LHCN-M2 (cell line): ENCODE data around the gene ETV4. TPM values are rescaled to one million over a fixed set of nuclear protein-coding genes. Genes with fewer than 3 reads are reported as not detected.

Source experiments
- DNase-seq: peaks from one replicate; pipeline ENCODE4 v3.0.0-alpha.2; 2012; ENCODE audit warnings: low read depth
- total RNA-seq: library from RNA; depleted of rRNA; stranded (reverse); fragments of >200 nt; gene quantifications from 2 replicates; pipeline ENCODE4 v1.2.3, GENCODE V29; 2014

The ETV4 gene
- total RNA-seq, 1 experiment from 2014 or later = 49.8 TPM

- peak; percentile 27 for DNase-seq
Measured at GRCh38 chr17:43545383-43545632, 832 bp downstream of the ETV4 start.

DNA sequence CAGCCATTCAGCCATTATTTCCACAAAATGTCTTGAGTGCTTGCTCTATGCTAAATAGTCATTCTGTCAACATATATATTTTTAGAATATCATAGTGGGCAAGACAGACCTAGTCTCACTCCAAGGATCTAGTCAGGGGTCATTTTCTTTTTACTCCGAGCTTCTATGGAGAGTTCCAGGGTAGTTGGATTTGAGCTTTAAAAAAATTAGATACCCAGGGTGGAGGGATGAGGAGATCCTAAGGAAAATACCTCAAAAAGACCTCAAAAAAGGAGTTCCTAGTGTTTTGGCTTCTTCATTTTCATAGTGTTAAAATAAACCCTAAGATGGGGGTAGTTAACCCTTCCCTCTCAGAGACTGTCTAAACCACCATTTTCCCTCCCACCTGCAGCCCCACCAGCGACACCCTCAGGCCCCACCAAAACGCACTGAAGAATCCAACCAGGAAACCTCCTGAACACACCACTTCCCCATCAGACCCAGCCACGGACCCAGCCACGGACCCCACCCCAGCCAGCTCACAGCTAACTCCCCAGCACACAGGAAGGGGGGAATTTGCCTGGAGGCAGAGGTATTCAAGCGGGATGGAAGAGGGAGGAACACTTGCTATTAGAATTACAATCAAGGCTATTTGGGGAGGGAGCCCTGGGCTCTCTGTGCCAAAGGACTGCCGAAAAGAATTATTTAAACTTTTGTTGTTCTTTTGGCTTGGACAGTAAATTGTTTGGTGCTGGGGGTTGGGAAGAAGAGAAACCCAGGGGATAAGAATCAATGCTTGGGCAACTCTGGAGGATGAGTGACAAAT lies 2.2 kb downstream of the ETV4 start:
- DNase-seq = no peak

DNA sequence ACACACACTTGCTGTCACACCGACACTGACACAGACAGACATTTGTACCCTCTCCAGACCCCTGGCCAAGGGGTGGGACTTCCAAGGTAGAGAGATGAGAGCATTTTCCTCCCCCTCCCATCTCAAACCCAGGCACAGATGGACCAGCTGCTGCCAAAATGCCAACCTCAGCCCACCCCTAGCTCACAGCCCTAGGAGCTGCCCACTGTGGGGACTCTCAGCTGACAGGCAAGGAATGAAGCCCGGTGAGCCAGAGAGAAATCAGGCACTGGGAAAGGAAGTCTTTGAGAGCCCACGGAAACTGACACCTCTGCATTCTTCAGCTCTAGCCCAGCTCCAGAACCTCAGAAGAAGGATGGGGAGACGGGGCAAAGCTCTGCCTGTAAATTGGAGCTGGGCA lies 2.8 kb downstream of the ETV4 start:
- DNase-seq = peak; percentile 52

DNA sequence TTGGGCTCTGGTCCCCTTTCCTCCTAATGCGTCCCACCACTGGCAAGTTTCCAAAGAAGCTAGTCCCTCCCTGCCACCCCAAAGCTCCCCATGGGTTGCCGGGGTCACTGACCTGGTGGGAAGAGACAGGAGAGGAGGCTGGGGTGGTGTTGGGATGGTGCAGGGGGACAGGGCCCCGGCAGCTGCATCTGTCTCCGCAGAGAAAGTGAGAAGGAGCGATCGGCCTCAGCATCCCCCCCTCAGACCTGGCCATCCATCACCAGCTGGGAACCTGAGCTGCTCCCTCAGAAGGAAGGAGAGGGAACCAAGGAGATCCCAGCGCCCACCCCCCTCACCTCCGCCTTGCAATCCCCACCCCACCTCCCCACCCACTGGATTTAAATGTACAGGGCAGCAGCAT lies 3.3 kb downstream of the ETV4 start:
- no peak for DNase-seq

GRCh38 chr17:43540821-43541674 lies 5.1 kb downstream of the ETV4 start:
- no peak for DNase-seq

- DNase-seq = peak; percentile 93
Measured at GRCh38 chr17:43536236-43536992, 9.7 kb downstream of the ETV4 start.

GRCh38 chr17:43534909-43535308 lies 11.2 kb downstream of the ETV4 start:
- DNase-seq = no peak

DNA sequence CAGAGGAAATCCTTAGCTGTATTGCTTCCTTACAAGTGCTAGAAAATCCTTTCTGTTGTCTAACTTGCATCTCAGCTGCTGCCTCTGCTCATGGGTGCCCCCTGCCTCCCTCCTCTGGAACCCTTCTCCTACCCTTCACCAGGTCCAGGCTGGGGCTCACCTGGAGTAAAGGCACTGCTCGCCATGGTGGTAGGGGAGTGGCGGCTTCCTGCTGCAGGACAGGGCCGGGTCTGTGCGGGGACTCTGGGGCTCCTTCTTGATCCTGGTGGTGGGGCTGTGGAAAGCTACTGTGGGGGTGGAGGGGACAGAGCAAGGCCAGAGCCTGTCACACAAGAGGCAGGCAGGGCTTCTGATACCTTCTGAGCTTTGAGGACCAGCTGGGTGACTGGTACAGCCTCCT lies 12.4 kb downstream of the ETV4 start:
- no peak for DNase-seq

DNA sequence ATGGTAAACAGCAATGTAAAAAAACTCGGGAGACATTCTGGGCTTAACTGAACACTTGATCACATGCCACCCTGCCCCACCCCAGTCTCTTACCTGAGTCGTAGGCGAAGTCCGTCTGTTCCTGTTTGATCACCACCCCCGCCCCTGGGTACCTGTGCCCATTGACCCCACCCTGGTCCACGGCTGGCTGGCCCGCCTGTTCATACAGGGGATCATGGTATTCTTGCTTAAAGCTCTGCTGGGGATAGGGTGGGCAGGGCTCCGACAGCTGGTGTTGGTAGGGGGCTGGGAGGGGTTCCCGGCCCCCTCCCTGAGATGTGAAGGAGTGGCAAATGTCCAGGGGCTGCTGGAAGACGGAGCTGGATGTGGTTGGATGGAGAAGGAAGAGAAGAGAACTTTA lies 13.6 kb downstream of the ETV4 start:
- DNase-seq = no peak

- DNase-seq = no peak
Measured at GRCh38 chr17:43531955-43532354, 14.2 kb downstream of the ETV4 start.

GRCh38 chr17:43531082-43531378 lies 15.1 kb downstream of the ETV4 start:
- DNase-seq = no peak

GRCh38 chr17:43530288-43531081 lies 15.7 kb downstream of the ETV4 start:
- DNase-seq = peak; percentile 99

GRCh38 chr17:43529947-43530287 lies 16.2 kb downstream of the ETV4 start:
- DNase-seq = no peak

DNA sequence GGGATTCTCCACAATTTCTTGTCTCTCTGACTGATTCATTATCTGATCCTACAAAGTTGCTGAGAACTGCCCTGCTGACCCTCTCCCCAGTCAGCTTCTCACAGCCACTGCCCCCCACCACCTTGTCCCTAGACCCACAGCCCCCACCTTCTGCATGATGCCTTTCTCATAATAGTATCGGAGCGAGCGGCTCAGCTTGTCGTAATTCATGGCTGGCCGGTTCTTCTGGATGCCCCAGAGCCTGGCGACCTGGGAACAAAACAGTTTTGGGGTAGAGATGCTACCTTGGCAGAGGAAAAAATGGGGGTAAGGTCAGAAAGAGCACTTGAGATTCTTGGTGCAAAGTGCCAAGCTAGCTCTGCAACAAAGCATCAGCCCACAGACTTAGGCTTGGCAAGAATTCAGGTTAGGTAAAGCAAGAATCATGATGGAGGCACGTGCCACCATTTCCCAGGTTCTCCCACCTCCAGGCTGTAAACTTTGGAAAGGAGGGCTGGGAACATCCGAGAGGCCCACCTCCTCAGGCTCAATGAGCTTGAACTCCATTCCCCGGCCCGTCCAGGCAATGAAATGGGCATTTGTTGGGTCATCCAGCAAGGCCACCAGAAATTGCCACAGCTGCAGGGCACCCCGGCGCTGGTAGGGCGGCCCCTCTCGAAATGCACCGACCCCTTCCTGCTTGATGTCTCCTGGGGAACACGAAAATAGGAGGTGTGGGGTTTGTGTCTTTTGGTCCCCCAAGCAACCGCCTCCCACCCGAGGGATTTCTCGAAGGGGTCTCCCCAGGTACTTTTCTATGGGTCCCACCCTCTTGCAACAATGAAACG lies 16.9 kb downstream of the ETV4 start:
- no peak for DNase-seq

DNA sequence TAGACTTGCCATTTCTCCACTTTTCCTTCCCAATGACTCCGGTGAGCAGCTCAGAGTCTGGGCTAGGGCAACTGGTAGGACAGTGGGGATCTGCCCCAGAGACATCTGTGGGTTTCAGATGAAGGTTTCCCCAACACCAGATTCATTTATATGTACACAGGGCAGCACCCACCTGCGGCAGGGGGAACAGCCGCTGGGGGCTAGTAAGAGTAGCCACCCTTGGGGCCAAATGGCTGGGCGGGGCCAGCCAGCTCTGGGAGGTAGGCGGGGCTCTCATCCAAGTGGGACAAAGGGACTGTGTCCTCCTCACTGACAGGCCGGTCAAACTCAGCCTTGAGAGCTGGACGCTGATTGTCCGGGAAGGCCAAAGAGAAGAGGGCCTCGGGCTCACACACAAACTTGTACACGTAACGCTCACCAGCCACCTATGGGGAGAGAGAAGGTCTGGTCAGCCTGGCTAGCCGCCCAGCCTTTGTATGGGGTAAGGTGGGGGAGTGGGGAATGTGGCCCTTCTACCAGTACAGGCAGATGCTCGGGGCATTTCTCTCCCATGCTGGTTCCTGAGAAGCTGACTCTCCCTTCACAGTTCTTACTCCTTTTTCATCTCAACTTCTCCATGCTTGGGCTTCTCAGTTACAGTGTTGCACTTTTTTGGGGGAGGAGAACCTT lies 17.7 kb downstream of the ETV4 start:
- no peak for DNase-seq

- DNase-seq = no peak
Measured at GRCh38 chr17:43526886-43527648, 19.1 kb downstream of the ETV4 start.

DNA sequence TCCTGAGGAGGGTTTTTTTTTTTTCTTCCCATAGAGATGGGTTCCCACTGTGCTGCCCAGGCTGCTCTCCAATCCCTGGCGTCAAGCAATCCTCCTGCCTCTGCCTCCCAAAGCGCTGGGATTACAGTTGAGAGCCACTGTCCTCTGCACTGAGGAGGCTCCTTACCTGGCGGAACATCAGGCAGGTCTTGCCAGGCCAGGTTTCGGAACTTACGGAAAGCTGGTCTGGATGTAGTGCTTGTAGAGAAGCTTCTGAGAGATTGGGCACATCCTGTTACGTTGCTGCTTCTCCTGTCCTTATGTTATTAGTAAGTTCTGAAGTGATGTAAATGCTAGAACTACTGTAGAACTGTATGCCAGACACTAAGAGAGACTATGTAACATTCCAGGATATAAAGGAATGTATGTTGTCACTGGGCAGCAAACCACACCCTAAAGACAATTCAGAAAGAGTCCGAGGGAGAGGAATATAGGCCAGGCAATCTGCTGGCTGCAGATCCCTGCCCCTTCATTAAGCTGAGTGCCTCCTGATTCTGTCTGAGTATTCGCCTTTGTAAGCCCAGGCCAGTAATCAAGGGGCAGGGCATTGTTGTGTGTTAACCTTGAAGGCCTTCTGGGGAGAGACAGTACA lies 21.1 kb downstream of the ETV4 start:
- no peak for DNase-seq

DNA sequence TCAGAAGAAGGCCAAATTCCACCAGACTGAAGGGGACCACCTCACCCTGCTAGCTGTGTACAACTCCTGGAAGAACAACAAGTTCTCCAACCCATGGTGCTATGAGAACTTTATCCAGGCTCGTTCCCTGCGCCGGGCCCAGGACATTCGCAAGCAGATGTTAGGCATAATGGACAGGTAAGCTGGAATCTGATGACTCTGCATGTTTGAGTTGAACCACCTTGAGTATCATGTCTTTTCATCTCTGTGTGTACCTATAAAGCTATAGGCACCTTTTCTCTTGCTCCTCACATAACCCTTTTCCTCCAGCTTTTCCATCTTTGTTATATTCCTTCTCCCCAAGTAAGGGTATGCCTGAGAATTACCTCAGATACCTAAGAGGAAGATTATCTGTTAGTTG lies 24.8 kb downstream of the ETV4 start:
- DNase-seq = no peak
